Astrocyte (in vitro differentiated cells and primary cell): ENCODE data around the gene AIPL1.

Experiments
- CTCF ChIP-seq: IDR thresholded peaks from 2 replicates; pipeline ENCODE4 v1.5.1; 2011; ENCODE audit warnings: low read depth, mild to moderate bottlenecking, inconsistent platforms, low read length, moderate library complexity; ENCODE audit not compliant: insufficient read depth
- EZH2 ChIP-seq: IDR thresholded peaks from 2 replicates; pipeline ENCODE4 v1.6.1; 2012; ENCODE audit warnings: mild to moderate bottlenecking, low read length, inconsistent platforms; ENCODE audit not compliant: insufficient read depth

DNA sequence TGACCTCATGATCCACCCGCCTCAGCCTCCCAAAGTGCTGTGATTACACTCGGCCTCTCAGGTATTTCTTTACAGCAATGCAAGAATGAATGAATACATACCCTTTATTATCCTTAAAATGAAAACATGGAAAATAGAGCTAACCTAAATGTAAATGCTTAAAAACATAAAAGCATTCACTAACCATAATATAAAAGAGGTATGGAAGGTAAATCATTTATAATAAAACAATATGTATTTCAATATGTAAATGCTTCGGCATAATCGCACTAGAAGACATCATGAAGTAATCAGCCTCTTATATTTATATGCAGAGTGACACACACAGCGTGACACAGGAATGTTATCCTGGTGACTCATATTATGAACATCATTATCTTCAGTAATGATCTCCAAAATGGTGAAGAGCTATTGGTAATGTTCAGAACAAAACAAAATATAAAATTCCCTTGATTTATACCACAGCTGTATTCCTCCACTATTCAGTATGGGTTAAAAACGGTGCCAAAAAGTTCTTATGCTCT, 53.9 kb downstream of the AIPL1 start:
- TF ChIP-seq CTCF (no peak), EZH2 (no peak)
